ENCODE results near the gene JPH3. TPM values are rescaled to one million over a fixed set of nuclear protein-coding genes. Genes with fewer than 3 reads are reported as not detected.

Gene JPH3
- total RNA-seq, 1 experiment from 2014 or later, result 39.0 TPM

DNA sequence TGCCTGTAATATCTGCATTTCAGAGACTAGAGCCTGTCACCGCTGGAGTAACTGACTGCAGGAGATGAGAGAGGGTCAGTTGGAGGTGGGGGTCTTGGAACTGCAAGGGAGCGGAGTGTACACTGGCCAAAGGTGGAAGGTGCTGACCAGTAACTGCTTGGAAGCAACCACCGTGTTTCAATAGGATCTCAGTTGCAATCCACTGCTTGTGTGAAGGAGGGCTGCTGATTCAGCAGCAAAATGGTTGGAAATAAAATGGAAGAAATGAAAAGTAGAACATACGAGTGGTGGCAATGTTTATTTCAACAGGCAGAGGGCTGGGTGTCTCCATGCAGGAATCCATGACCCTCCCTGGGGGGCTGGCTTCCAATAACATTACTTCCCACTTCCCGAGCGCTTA is 2.1 kb upstream of the JPH3 start (continued):
- TF ChIP-seq, protein P1, sequence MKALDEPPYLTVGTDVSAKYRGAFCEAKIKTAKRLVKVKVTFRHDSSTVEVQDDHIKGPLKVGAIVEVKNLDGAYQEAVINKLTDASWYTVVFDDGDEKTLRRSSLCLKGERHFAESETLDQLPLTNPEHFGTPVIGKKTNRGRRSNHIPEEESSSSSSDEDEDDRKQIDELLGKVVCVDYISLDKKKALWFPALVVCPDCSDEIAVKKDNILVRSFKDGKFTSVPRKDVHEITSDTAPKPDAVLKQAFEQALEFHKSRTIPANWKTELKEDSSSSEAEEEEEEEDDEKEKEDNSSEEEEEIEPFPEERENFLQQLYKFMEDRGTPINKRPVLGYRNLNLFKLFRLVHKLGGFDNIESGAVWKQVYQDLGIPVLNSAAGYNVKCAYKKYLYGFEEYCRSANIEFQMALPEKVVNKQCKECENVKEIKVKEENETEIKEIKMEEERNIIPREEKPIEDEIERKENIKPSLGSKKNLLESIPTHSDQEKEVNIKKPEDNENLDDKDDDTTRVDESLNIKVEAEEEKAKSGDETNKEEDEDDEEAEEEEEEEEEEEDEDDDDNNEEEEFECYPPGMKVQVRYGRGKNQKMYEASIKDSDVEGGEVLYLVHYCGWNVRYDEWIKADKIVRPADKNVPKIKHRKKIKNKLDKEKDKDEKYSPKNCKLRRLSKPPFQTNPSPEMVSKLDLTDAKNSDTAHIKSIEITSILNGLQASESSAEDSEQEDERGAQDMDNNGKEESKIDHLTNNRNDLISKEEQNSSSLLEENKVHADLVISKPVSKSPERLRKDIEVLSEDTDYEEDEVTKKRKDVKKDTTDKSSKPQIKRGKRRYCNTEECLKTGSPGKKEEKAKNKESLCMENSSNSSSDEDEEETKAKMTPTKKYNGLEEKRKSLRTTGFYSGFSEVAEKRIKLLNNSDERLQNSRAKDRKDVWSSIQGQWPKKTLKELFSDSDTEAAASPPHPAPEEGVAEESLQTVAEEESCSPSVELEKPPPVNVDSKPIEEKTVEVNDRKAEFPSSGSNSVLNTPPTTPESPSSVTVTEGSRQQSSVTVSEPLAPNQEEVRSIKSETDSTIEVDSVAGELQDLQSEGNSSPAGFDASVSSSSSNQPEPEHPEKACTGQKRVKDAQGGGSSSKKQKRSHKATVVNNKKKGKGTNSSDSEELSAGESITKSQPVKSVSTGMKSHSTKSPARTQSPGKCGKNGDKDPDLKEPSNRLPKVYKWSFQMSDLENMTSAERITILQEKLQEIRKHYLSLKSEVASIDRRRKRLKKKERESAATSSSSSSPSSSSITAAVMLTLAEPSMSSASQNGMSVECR (CRISPR knock-in tag; IDR thresholded peaks at IDR 0.05; ENCODE audit: borderline replicate concordance), result no peak
- TF ChIP-seq, protein P2, sequence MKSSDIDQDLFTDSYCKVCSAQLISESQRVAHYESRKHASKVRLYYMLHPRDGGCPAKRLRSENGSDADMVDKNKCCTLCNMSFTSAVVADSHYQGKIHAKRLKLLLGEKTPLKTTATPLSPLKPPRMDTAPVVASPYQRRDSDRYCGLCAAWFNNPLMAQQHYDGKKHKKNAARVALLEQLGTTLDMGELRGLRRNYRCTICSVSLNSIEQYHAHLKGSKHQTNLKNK (CRISPR knock-in tag; IDR thresholded peaks at IDR 0.05), result no peak
- TF ChIP-seq KAT7 (CRISPR knock-in tag; IDR thresholded peaks at IDR 0.05; ENCODE audit: borderline replicate concordance), result no peak
- TF ChIP-seq, protein P3, sequence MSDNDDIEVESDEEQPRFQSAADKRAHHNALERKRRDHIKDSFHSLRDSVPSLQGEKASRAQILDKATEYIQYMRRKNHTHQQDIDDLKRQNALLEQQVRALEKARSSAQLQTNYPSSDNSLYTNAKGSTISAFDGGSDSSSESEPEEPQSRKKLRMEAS (CRISPR knock-in tag; IDR thresholded peaks at IDR 0.05), result no peak
- no peak for TF ChIP-seq TEAD1 (CRISPR knock-in tag; IDR thresholded peaks at IDR 0.05)
- no peak for TF ChIP-seq CREB1 (CRISPR knock-in tag; IDR thresholded peaks at IDR 0.05)
- TF ChIP-seq ZNF317 (CRISPR knock-in tag; IDR thresholded peaks at IDR 0.05; ENCODE audit: borderline replicate concordance, low read depth), result no peak
- TF ChIP-seq, protein P4, sequence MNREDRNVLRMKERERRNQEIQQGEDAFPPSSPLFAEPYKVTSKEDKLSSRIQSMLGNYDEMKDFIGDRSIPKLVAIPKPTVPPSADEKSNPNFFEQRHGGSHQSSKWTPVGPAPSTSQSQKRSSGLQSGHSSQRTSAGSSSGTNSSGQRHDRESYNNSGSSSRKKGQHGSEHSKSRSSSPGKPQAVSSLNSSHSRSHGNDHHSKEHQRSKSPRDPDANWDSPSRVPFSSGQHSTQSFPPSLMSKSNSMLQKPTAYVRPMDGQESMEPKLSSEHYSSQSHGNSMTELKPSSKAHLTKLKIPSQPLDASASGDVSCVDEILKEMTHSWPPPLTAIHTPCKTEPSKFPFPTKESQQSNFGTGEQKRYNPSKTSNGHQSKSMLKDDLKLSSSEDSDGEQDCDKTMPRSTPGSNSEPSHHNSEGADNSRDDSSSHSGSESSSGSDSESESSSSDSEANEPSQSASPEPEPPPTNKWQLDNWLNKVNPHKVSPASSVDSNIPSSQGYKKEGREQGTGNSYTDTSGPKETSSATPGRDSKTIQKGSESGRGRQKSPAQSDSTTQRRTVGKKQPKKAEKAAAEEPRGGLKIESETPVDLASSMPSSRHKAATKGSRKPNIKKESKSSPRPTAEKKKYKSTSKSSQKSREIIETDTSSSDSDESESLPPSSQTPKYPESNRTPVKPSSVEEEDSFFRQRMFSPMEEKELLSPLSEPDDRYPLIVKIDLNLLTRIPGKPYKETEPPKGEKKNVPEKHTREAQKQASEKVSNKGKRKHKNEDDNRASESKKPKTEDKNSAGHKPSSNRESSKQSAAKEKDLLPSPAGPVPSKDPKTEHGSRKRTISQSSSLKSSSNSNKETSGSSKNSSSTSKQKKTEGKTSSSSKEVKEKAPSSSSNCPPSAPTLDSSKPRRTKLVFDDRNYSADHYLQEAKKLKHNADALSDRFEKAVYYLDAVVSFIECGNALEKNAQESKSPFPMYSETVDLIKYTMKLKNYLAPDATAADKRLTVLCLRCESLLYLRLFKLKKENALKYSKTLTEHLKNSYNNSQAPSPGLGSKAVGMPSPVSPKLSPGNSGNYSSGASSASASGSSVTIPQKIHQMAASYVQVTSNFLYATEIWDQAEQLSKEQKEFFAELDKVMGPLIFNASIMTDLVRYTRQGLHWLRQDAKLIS (CRISPR knock-in tag; IDR thresholded peaks at IDR 0.05; ENCODE audit: borderline replicate concordance), result no peak
- no peak for TF ChIP-seq FOXJ3 (CRISPR knock-in tag; IDR thresholded peaks at IDR 0.05; ENCODE audit: borderline replicate concordance)
- no peak for TF ChIP-seq NR1H2 (CRISPR knock-in tag; IDR thresholded peaks at IDR 0.05)

DNA sequence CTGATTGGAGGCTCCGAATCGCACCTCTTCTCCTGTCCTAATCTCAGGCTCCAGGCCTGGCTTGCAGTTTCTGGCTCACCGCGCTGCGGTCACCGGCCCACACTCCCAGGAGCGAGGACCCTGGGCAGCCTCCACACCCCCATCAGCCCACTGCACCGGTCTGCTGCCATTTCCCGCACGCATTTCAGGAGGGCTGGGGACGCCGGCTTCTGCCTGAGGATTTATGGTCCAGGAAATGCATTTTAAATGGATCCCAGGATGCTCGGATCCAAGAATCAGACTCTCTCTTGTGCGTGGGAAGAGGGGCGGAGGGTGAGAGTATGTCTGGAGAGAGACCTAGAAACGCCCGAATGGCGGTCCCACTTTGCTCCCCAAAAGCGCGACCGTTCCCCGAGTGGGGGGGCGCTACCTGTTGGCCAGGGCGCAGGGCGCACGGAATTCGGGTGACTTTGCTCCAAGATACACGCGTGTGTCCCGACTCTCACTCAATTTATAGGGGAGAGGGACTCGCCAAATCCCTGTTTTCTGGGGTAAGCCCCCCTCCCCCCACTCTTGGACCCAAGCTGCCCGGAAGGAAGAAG is 817 bp upstream of the JPH3 start:
- peak; percentile 59; the same call in 1 of the 2 replicates for TF ChIP-seq ETV6 (CRISPR knock-in tag; IDR thresholded peaks at IDR 0.05)
- TF ChIP-seq KAT7 (CRISPR knock-in tag; IDR thresholded peaks at IDR 0.05; ENCODE audit: borderline replicate concordance), result 0 out of 2 replicates have a peak, but pooled peaks have one; percentile 44
- TF ChIP-seq, protein P5, sequence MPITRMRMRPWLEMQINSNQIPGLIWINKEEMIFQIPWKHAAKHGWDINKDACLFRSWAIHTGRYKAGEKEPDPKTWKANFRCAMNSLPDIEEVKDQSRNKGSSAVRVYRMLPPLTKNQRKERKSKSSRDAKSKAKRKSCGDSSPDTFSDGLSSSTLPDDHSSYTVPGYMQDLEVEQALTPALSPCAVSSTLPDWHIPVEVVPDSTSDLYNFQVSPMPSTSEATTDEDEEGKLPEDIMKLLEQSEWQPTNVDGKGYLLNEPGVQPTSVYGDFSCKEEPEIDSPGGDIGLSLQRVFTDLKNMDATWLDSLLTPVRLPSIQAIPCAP (CRISPR knock-in tag; IDR thresholded peaks at IDR 0.05), result no peak
- CTCF ChIA-PET, result interaction anchor here (0.7 to 6.2 kb wide), 5 partner anchors 13 to 78 kb away, joined by 4 to 50 read pairs (median 5); no protein-coding TSS in a partner anchor
- Mint-ChIP-seq H3K27me3 (ENCODE audit: low read depth) (peaks cover 17% of the 10 kb centered on the region), H3K4me1 (peaks cover 29% of the 10 kb centered on the region), H3K36me3 (peaks cover 3% of the 10 kb centered on the region; the same call in 1 of the 2 replicates), H3K4me3 (peak overlapping the region; percentile 83), H3K27ac (no peak overlapping the region; the same call in 1 of the 2 replicates), H3K9me3 (no peaks in the 10 kb centered on the region)
- DNase-seq (ENCODE audit: low spot score), result no peak
- peak; percentile 20 for ATAC-seq
- POLR2A ChIA-PET, result interaction anchor here (1.5 kb wide), 1 partner anchor 35 kb away, joined by 3 read pairs; no protein-coding TSS in a partner anchor
